IMR-90 (cell line): ENCODE results near the gene ATRN. TPM values are rescaled to one million over a fixed set of nuclear protein-coding genes. Genes with fewer than 3 reads are reported as not detected.

Experiments
- ATAC-seq: fragments of 200-7000 bp; cut with Tn5 transposase; 2 replicates; pipeline ENCODE4 v1.9.1; 2020; ENCODE audit warnings: low read depth, mild to moderate bottlenecking, moderate library complexity
- BruUV-seq: library from RNA; stranded (reverse); fragments of 400-500 nt; replicated peaks from 2 replicates; lab custom pipeline; 2021; lab: Mats Ljungman, UMichigan
- CTCF ChIA-PET: fragments of 300-600 bp; formaldehyde crosslinking; extraction: SDS; loops from one replicate; lab custom pipeline; 2021; ENCODE audit warnings: antibody characterized with exemption; lab: Yijun Ruan, JAX
- POLR2A ChIA-PET: fragments of 300-600 bp; sonication (Branson Sonifier 250); formaldehyde crosslinking; loops from one replicate; lab custom pipeline; 2022; ENCODE audit warnings: antibody characterized with exemption; ENCODE audit not compliant: unreplicated experiment; lab: Charles Lee
- DNase-seq: peaks from one replicate; pipeline ENCODE4 v3.0.0; 2013
- H2AFZ ChIP-seq: replicated peaks from 2 replicates; pipeline ENCODE3; 2013; ENCODE audit warnings: low read length, mild to moderate bottlenecking; ENCODE audit not compliant: poor library complexity
- H2AK5ac ChIP-seq: 2 replicates; pipeline ENCODE4 v1.6.1; 2013; ENCODE audit warnings: low read depth, low read length, inconsistent platforms
- H2AK9ac ChIP-seq: replicated peaks from 2 replicates; pipeline ENCODE3; 2013; ENCODE audit warnings: mild to moderate bottlenecking, low read depth, low read length, moderate library complexity; ENCODE audit not compliant: poor library complexity
- H2BK120ac ChIP-seq: 2 replicates; pipeline ENCODE4 v1.6.1; 2013; ENCODE audit warnings: low read depth, low read length, inconsistent platforms
- H2BK15ac ChIP-seq: 3 replicates; pipeline ENCODE4 v1.6.1; 2013; ENCODE audit warnings: low read depth, low read length, inconsistent platforms
- H2BK20ac ChIP-seq: 2 replicates; pipeline ENCODE4 v1.6.1; 2013; ENCODE audit warnings: low read depth, mild to moderate bottlenecking, inconsistent platforms, low read length, moderate library complexity
- H2BK5ac ChIP-seq: 2 replicates; pipeline ENCODE4 v1.6.1; 2013; ENCODE audit warnings: mild to moderate bottlenecking, low read depth, low read length, inconsistent platforms; ENCODE audit not compliant: poor library complexity, severe bottlenecking
- H3K14ac ChIP-seq: replicated peaks from 2 replicates; pipeline ENCODE4 v1.6.1; 2013; ENCODE audit warnings: low read depth, low read length, inconsistent platforms
- H3K18ac ChIP-seq: 2 replicates; pipeline ENCODE4 v1.6.1; 2013; ENCODE audit warnings: low read depth, low read length, control low read depth
- H3K23ac ChIP-seq: 2 replicates; pipeline ENCODE4 v1.6.1; 2013; ENCODE audit warnings: low read depth, low read length, inconsistent platforms
- H3K27ac ChIP-seq: 2 replicates; pipeline ENCODE4 v1.5.1; 2013; ENCODE audit warnings: mild to moderate bottlenecking, control low read depth, low read length; ENCODE audit not compliant: insufficient read depth
- H3K27me3 ChIP-seq: 2 replicates; pipeline ENCODE4 v1.6.1; 2013; ENCODE audit warnings: low read length; ENCODE audit not compliant: control insufficient read depth, insufficient read depth
- H3K36me3 ChIP-seq: 2 replicates; pipeline ENCODE4 v1.6.1; 2013; ENCODE audit warnings: low read length, mixed read lengths; ENCODE audit not compliant: control insufficient read depth, insufficient read depth
- H3K4ac ChIP-seq: 2 replicates; pipeline ENCODE4 v1.6.1; 2013; ENCODE audit warnings: low read depth, low read length, inconsistent platforms
- H3K4me1 ChIP-seq: 2 replicates; pipeline ENCODE4 v1.6.1; 2013; ENCODE audit warnings: low read length, mixed read lengths; ENCODE audit not compliant: control insufficient read depth, insufficient read depth
- H3K4me2 ChIP-seq: 2 replicates; pipeline ENCODE4 v1.6.1; 2013; ENCODE audit warnings: low read depth, mild to moderate bottlenecking, control low read depth, low read length, moderate library complexity
- H3K4me3 ChIP-seq: 2 replicates; pipeline ENCODE4 v1.5.1; 2013; ENCODE audit warnings: low read depth, mild to moderate bottlenecking, control low read depth, low read length, moderate library complexity; ENCODE audit not compliant: insufficient read depth
- H3K56ac ChIP-seq: 2 replicates; pipeline ENCODE4 v1.6.1; 2013; ENCODE audit warnings: low read length, inconsistent platforms; ENCODE audit not compliant: insufficient read depth; ENCODE audit errors: extremely low read depth
- H3K79me1 ChIP-seq, 2 experiments: 2 replicates each; pipeline ENCODE4 v1.6.1; 2013; ENCODE audit warnings: low read length in 2 of 2, inconsistent platforms in 1 of 2, low read depth in 1 of 2
- H3K9ac ChIP-seq: 2 replicates; pipeline ENCODE4 v1.6.1; 2013; ENCODE audit warnings: low read depth, low read length, control low read depth
- H3K9me1 ChIP-seq: 2 replicates; pipeline ENCODE4 v1.6.1; 2013; ENCODE audit warnings: low read length, inconsistent platforms; ENCODE audit not compliant: insufficient read depth
- H3K9me3 ChIP-seq: 2 replicates; pipeline ENCODE4 v1.6.1; 2013; ENCODE audit warnings: low read length; ENCODE audit not compliant: control insufficient read depth, insufficient read depth
- H4K20me1 ChIP-seq: 2 replicates; pipeline ENCODE4 v1.6.1; 2013; ENCODE audit warnings: low read length, inconsistent platforms; ENCODE audit not compliant: insufficient read depth
- H4K5ac ChIP-seq: 2 replicates; pipeline ENCODE4 v1.6.1; 2013; ENCODE audit warnings: mild to moderate bottlenecking, low read depth, low read length, control low read depth
- H4K8ac ChIP-seq, 2 experiments: 2 replicates each; pipeline ENCODE4 v1.6.1; 2013; ENCODE audit warnings: low read depth in 2 of 2, low read length in 2 of 2, control low read depth in 1 of 2, inconsistent platforms in 1 of 2
- H4K91ac ChIP-seq: 2 replicates; pipeline ENCODE4 v1.6.1; 2013; ENCODE audit warnings: low read depth, low read length, inconsistent platforms; ENCODE audit not compliant: insufficient read depth
- BHLHE40 ChIP-seq: fragments of 150-350 bp; IDR thresholded peaks from 2 replicates; pipeline ENCODE4 v1.6.1; 2016; ENCODE audit warnings: mild to moderate bottlenecking, low read depth, low read length
- CEBPB ChIP-seq: IDR thresholded peaks from 2 replicates; pipeline ENCODE4 v1.6.1; 2012; ENCODE audit warnings: low read depth, low read length, improper control_type of control experiment
- CHD1 ChIP-seq: IDR thresholded peaks from 2 replicates; pipeline ENCODE4 v1.6.1; 2012; ENCODE audit warnings: low read depth, low read length, improper control_type of control experiment
- FOS ChIP-seq: fragments of 150-350 bp; IDR thresholded peaks from 2 replicates; pipeline ENCODE4 v1.6.1; 2016; ENCODE audit warnings: low read depth, low read length
- MAFK ChIP-seq: IDR thresholded peaks from 2 replicates; pipeline ENCODE4 v1.6.1; 2012; ENCODE audit warnings: low read depth, low read length, improper control_type of control experiment
- MXI1 ChIP-seq: IDR thresholded peaks from 2 replicates; pipeline ENCODE4 v1.6.1; 2012; ENCODE audit warnings: low read depth, mild to moderate bottlenecking, low read length, moderate library complexity, borderline replicate concordance
- NFE2L2 ChIP-seq: fragments of 150-350 bp; IDR thresholded peaks from 2 replicates; pipeline ENCODE4 v1.6.1; 2016; ENCODE audit warnings: low read depth, mild to moderate bottlenecking, low read length
- POLR2A ChIP-seq: IDR thresholded peaks from 2 replicates; pipeline ENCODE4 v1.6.1; 2012; ENCODE audit warnings: mild to moderate bottlenecking, low read depth, low read length
- RAD21 ChIP-seq: IDR thresholded peaks from 2 replicates; pipeline ENCODE4 v1.6.1; 2012; ENCODE audit warnings: low read length, improper control_type of control experiment
- RCOR1 ChIP-seq: IDR thresholded peaks from 2 replicates; pipeline ENCODE4 v1.6.1; 2012; ENCODE audit warnings: mild to moderate bottlenecking, low read length, improper control_type of control experiment; ENCODE audit not compliant: insufficient replicate concordance
- RFX5 ChIP-seq: IDR thresholded peaks from 2 replicates; pipeline ENCODE4 v1.8.0; 2012; ENCODE audit warnings: low read depth, mild to moderate bottlenecking, low read length, moderate library complexity
- SMC3 ChIP-seq: fragments of 150-350 bp; IDR thresholded peaks from 2 replicates; pipeline ENCODE4 v1.6.1; 2016; ENCODE audit warnings: low read depth, mild to moderate bottlenecking, antibody characterized with exemption, low read length, moderate library complexity
- USF2 ChIP-seq: fragments of 150-350 bp; IDR thresholded peaks from 2 replicates; pipeline ENCODE4 v1.6.1; 2017; ENCODE audit warnings: mild to moderate bottlenecking, antibody characterized with exemption, low read length, low read depth
- WGBS, 2 experiments: methylation state at CpG; one replicate each; pipeline versions ENCODE4 v1.1.5 to v1.1.7; 2013; ENCODE audit warnings: missing lambda C conversion rate in 2 of 2; ENCODE audit not compliant: insufficient read length in 1 of 2; ENCODE audit errors: extremely low coverage in 2 of 2; 5-methylcytosine and 5-hydroxymethylcytosine counted together
- dilution Hi-C: fragments of 300-500 bp; cut with HindIII; formaldehyde crosslinking; loops from one replicate; pipeline ENCODE4 v1.14.3; 2018; ENCODE audit warnings: low sequenced_read_pairs; ENCODE audit not compliant: unreplicated experiment
- in situ Hi-C: fragments of 300-500 bp; cut with MboI; formaldehyde crosslinking; loops from 3 replicates; pipeline ENCODE4 v1.14.3; 2019; ENCODE audit warnings: low sequenced_read_pairs, inconsistent platforms, mixed read lengths
- intact Hi-C: fragments of 100-400 bp; cut with micrococcal nuclease; formaldehyde crosslinking; loops from 2 replicates; pipeline ENCODE4 v1.10.0; 2022
- polyA plus RNA-seq, 3 experiments: library from polyadenylated mRNA; depleted of rRNA; stranded (reverse); fragments of >200 nt; gene quantifications; 2 replicates each; pipeline ENCODE4 v1.2.3, GENCODE V29; 2012; ENCODE audit warnings: low replicate concordance in 1 of 3
- total RNA-seq: library from RNA; depleted of rRNA; stranded (reverse); fragments of >200 nt; gene quantifications from 2 replicates; pipeline ENCODE4 v1.2.3, GENCODE V29; 2012
- TF ChIP-seq, protein P1 (sequence below): fragments of 150-350 bp; IDR thresholded peaks from 2 replicates; pipeline ENCODE4 v1.6.1; 2016; ENCODE audit warnings: low read depth, mild to moderate bottlenecking, low read length, moderate library complexity, borderline replicate concordance
- TF ChIP-seq, protein P2 (sequence below): conservative IDR thresholded peaks from 2 replicates; pipeline ENCODE4 v1.5.1; 2012; ENCODE audit warnings: mild to moderate bottlenecking, low read depth, low read length, improper control_type of control experiment

The ATRN gene
- total and polyA plus RNA-seq, 2 of the 4 experiments (the other 2 are of a cell fraction): 32.3 to 46.2 TPM

- no peak overlapping the region for H3K4me2 ChIP-seq
- ChIA-PET CTCF (no interaction called here), POLR2A (no interaction called here)
- no peak overlapping the region for H2AK5ac ChIP-seq
- no peak overlapping the region for H2BK5ac ChIP-seq
- DNase-seq (no peak), ATAC-seq (peak; percentile 44; the same call in 1 of the 2 replicates)
- H4K5ac ChIP-seq: no peak overlapping the region
- peak overlapping the region in 1 of 2 experiments; percentile 51; a peak in 1 of 4 replicates for H4K8ac ChIP-seq
- peak overlapping the region; percentile 87 for H2AFZ ChIP-seq
- no TSS peak for BruUV-seq
- H3K79me1 ChIP-seq: no peaks in the 10 kb centered on the region
- H3K9me3 ChIP-seq: peaks cover 5% of the 10 kb centered on the region; the same call in 1 of the 2 replicates
- H3K23ac ChIP-seq: no peak overlapping the region
- H3K4ac ChIP-seq: no peak overlapping the region
- no peak overlapping the region for H3K56ac ChIP-seq
- H3K27me3 ChIP-seq: peaks cover 62% of the 10 kb centered on the region
- no peak overlapping the region for H3K9ac ChIP-seq
- no peaks in the 10 kb centered on the region for H3K9me1 ChIP-seq
- no peak overlapping the region for H4K91ac ChIP-seq
- no peak overlapping the region for H3K27ac ChIP-seq
- dilution Hi-C loops (no loop called here), in situ Hi-C loops (no loop called here), intact Hi-C loops (no loop called here)
- H2BK120ac ChIP-seq: no peak overlapping the region
- 47% methylated on average over 5 of the region's 8 CpGs; no CpG with 5 or more reads in 1 of the 2 experiments for WGBS, 2 experiments
- no peak overlapping the region for H3K4me3 ChIP-seq
- 0 out of 2 replicates have a peak, but pooled peaks cover 3% of the 10 kb centered on the region for H4K20me1 ChIP-seq
- no peaks in the 10 kb centered on the region for H3K36me3 ChIP-seq
- no peak overlapping the region for H3K18ac ChIP-seq
- H3K4me1 ChIP-seq: no peaks in the 10 kb centered on the region
- H2BK20ac ChIP-seq: no peak overlapping the region
- H2AK9ac ChIP-seq: no peak overlapping the region
- no peak overlapping the region for H3K14ac ChIP-seq
- H2BK15ac ChIP-seq: no peak overlapping the region
- no peak for TF ChIP-seq CHD1
- TF ChIP-seq, protein P1, sequence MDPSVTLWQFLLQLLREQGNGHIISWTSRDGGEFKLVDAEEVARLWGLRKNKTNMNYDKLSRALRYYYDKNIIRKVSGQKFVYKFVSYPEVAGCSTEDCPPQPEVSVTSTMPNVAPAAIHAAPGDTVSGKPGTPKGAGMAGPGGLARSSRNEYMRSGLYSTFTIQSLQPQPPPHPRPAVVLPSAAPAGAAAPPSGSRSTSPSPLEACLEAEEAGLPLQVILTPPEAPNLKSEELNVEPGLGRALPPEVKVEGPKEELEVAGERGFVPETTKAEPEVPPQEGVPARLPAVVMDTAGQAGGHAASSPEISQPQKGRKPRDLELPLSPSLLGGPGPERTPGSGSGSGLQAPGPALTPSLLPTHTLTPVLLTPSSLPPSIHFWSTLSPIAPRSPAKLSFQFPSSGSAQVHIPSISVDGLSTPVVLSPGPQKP: no peak
- TF ChIP-seq NFE2L2: no peak
- no peak for TF ChIP-seq MXI1
- TF ChIP-seq FOS: no peak
- TF ChIP-seq MAFK: no peak
- TF ChIP-seq USF2: no peak
- no peak for TF ChIP-seq POLR2A
- no peak for TF ChIP-seq RAD21
- no peak for TF ChIP-seq CEBPB
- TF ChIP-seq, protein P2, sequence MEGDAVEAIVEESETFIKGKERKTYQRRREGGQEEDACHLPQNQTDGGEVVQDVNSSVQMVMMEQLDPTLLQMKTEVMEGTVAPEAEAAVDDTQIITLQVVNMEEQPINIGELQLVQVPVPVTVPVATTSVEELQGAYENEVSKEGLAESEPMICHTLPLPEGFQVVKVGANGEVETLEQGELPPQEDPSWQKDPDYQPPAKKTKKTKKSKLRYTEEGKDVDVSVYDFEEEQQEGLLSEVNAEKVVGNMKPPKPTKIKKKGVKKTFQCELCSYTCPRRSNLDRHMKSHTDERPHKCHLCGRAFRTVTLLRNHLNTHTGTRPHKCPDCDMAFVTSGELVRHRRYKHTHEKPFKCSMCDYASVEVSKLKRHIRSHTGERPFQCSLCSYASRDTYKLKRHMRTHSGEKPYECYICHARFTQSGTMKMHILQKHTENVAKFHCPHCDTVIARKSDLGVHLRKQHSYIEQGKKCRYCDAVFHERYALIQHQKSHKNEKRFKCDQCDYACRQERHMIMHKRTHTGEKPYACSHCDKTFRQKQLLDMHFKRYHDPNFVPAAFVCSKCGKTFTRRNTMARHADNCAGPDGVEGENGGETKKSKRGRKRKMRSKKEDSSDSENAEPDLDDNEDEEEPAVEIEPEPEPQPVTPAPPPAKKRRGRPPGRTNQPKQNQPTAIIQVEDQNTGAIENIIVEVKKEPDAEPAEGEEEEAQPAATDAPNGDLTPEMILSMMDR: no peak
- TF ChIP-seq RCOR1: no peak
- no peak for TF ChIP-seq RFX5
- TF ChIP-seq SMC3: no peak
- no peak for TF ChIP-seq BHLHE40
Measured at GRCh38 chr20:3658716-3659491, 188.1 kb downstream of the ATRN start.
